Endothelial cell of umbilical vein (primary cell): ENCODE results near the gene ADAM33. TPM values are rescaled to one million over a fixed set of nuclear protein-coding genes. Genes with fewer than 3 reads are reported as not detected.

Source experiments
- BruUV-seq: library from RNA; stranded (reverse); fragments of 400-500 nt; replicated peaks from 2 replicates; lab custom pipeline; 2021; lab: Mats Ljungman, UMichigan
- CTCF ChIA-PET: fragments of 300-600, 350-600 bp; sonication (Branson Sonifier 250); formaldehyde crosslinking; loops from one replicate; lab custom pipeline; 2021; ENCODE audit warnings: antibody characterized with exemption, inconsistent platforms; lab: Charles Lee
- POLR2A ChIA-PET: fragments of 300-600, 350-600 bp; sonication (Branson Sonifier 250); formaldehyde crosslinking; loops from one replicate; lab custom pipeline; 2021; ENCODE audit warnings: antibody characterized with exemption, inconsistent platforms; lab: Charles Lee
- DNase-seq: peaks from one replicate; pipeline ENCODE4 v3.0.0-alpha.2; 2011; ENCODE audit warnings: low read depth, low spot score
- FAIRE-seq: peaks from 2 replicates; lab custom pipeline; 2011; peaks lifted over from hg19 to GRCh38; lab: Jason Lieb, UNC
- H2AFZ ChIP-seq: 2 replicates; pipeline ENCODE4 v1.6.0; 2012; ENCODE audit warnings: low read depth, low read length, control low read depth, inconsistent platforms
- H3K27ac ChIP-seq: 2 replicates; pipeline ENCODE4 v1.5.1; 2011; ENCODE audit warnings: low read depth, mild to moderate bottlenecking, control low read depth, low read length, moderate library complexity; ENCODE audit not compliant: insufficient read depth
- H3K27me3 ChIP-seq, 2 experiments: 2 replicates each; pipeline versions ENCODE4 v1.6.0 to v1.6.1; 2011; ENCODE audit warnings: low read length in 2 of 2, mixed read lengths in 1 of 2; ENCODE audit not compliant: control insufficient read depth in 2 of 2, insufficient read depth in 2 of 2
- H3K36me3 ChIP-seq, 2 experiments: 2 replicates in 1 of 2; 3 replicates in 1 of 2; pipeline ENCODE4 v1.5.1; 2011; ENCODE audit warnings: low read length in 2 of 2, mild to moderate bottlenecking in 1 of 2, moderate library complexity in 1 of 2; ENCODE audit not compliant: control insufficient read depth in 2 of 2, insufficient read depth in 2 of 2; ENCODE audit errors: extremely low read depth in 1 of 2
- H3K4me1 ChIP-seq: 3 replicates; pipeline ENCODE4 v1.5.1; 2011; ENCODE audit warnings: mild to moderate bottlenecking, low read length; ENCODE audit not compliant: control insufficient read depth, insufficient read depth; ENCODE audit errors: extremely low read depth
- H3K4me2 ChIP-seq: 2 replicates; pipeline ENCODE4 v1.6.1; 2011; ENCODE audit warnings: low read length, control low read depth, mixed read lengths; ENCODE audit not compliant: insufficient read depth
- H3K4me3 ChIP-seq, 3 experiments: fragments of 200-600 bp in 1 of 3; sonication (generic), shearing (Covaris generic) in 1 of 3; replicated peaks in 1 of 3; 2 replicates each; pipeline ENCODE4 v1.5.1; 2011 to 2016; ENCODE audit warnings: control low read depth in 3 of 3, low read length in 3 of 3, mild to moderate bottlenecking in 2 of 3, inconsistent platforms in 1 of 3, low read depth in 1 of 3, moderate library complexity in 1 of 3; ENCODE audit not compliant: insufficient read depth in 1 of 3
- H3K79me2 ChIP-seq: 2 replicates; pipeline ENCODE4 v1.6.0; 2012; ENCODE audit warnings: low read length, inconsistent platforms; ENCODE audit not compliant: control insufficient read depth, insufficient read depth
- H3K9ac ChIP-seq: replicated peaks from 2 replicates; pipeline ENCODE3; 2011; ENCODE audit warnings: low read length, control low read depth; ENCODE audit not compliant: insufficient read depth; ENCODE audit errors: extremely low read depth
- H3K9me1 ChIP-seq: replicated peaks from 3 replicates; pipeline ENCODE4 v1.6.0; 2011; ENCODE audit warnings: mild to moderate bottlenecking, low read length; ENCODE audit not compliant: control insufficient read depth, insufficient read depth; ENCODE audit errors: extremely low read depth
- H3K9me3 ChIP-seq: replicated peaks from 2 replicates; pipeline ENCODE4 v1.5.1; 2012; ENCODE audit warnings: low read length, inconsistent platforms; ENCODE audit not compliant: control insufficient read depth, insufficient read depth
- H4K20me1 ChIP-seq: replicated peaks from 2 replicates; pipeline ENCODE3; 2011; ENCODE audit warnings: mild to moderate bottlenecking, low read length; ENCODE audit not compliant: control insufficient read depth, insufficient read depth; ENCODE audit errors: extremely low read depth
- CTCF ChIP-seq, 2 donors: IDR thresholded peaks; 1 replicate in 1 of 2; 2 replicates in 1 of 2; pipeline ENCODE4 v1.5.1; 2011; ENCODE audit warnings: low read length in 2 of 2, mild to moderate bottlenecking in 2 of 2, moderate library complexity in 2 of 2, control low read depth in 1 of 2, inconsistent platforms in 1 of 2, low read depth in 1 of 2; ENCODE audit not compliant: insufficient read depth in 1 of 2; ENCODE audit errors: extremely low read depth in 1 of 2
- EZH2 ChIP-seq: IDR thresholded peaks from 2 replicates; pipeline ENCODE4 v1.6.1; 2012; ENCODE audit warnings: borderline replicate concordance, low read depth, mild to moderate bottlenecking, moderate library complexity, low read length, inconsistent platforms; ENCODE audit not compliant: severe bottlenecking
- FOS ChIP-seq: IDR thresholded peaks from 2 replicates; pipeline ENCODE4 v1.6.1; 2011; ENCODE audit warnings: mild to moderate bottlenecking, low read length, moderate library complexity, borderline replicate concordance; ENCODE audit not compliant: insufficient read depth
- GATA2 ChIP-seq: IDR thresholded peaks from 2 replicates; pipeline ENCODE4 v1.7.0; 2011; ENCODE audit warnings: low read depth, mild to moderate bottlenecking, moderate library complexity, mixed read lengths, low read length; ENCODE audit not compliant: insufficient read length, insufficient read depth
- JUN ChIP-seq: IDR thresholded peaks from 2 replicates; pipeline ENCODE4 v1.6.1; 2011; ENCODE audit warnings: borderline replicate concordance, low read depth; ENCODE audit not compliant: insufficient read length, insufficient read depth
- MAX ChIP-seq: IDR thresholded peaks from 2 replicates; pipeline ENCODE4 v1.6.1; 2011; ENCODE audit not compliant: insufficient read depth, insufficient read length
- MYC ChIP-seq: IDR thresholded peaks from one replicate; pipeline ENCODE4 v1.6.1; 2011; ENCODE audit warnings: mild to moderate bottlenecking, low read depth, low read length
- POLR2A ChIP-seq: IDR thresholded peaks from 2 replicates; pipeline ENCODE4 v1.6.1; 2012; ENCODE audit warnings: low read depth, mild to moderate bottlenecking, control low read depth, low read length
- POLR2AphosphoS5 ChIP-seq: IDR thresholded peaks from 2 replicates; pipeline ENCODE4 v1.6.1; 2012; ENCODE audit warnings: low read depth, mild to moderate bottlenecking, control low read depth, low read length, moderate library complexity; ENCODE audit not compliant: insufficient read depth
- dilution Hi-C: fragments of 300-500 bp; cut with MboI; formaldehyde crosslinking; loops from one replicate; pipeline ENCODE4 v1.15.0; 2019; ENCODE audit warnings: low sequenced_read_pairs; ENCODE audit not compliant: extremely low pct_ligation_motif_present
- intact Hi-C: fragments of 100-400 bp; cut with micrococcal nuclease; formaldehyde crosslinking; loops from one replicate; pipeline ENCODE4 v1.10.0; 2022
- polyA plus RNA-seq, 4 experiments: library from polyadenylated mRNA; depleted of rRNA in 3 of 4; stranded (reverse) in 3 of 4; unstranded in 1 of 4; fragments of >200 nt; gene quantifications; 2 replicates each; pipeline versions ENCODE4 v1.2.1 to v1.2.3, GENCODE V29; 2011 to 2012; ENCODE audit warnings: missing spikeins in 1 of 4
- total RNA-seq: library from RNA; stranded (reverse); gene quantifications from 2 replicates; pipeline ENCODE4 v1.2.3, GENCODE V29; 2021

Gene ADAM33
- total and polyA plus RNA-seq, 2 donors (not counting 3 experiments of a cell fraction or from before 2014, with no cell fraction given), result 0.06 to 0.18 TPM

DNA sequence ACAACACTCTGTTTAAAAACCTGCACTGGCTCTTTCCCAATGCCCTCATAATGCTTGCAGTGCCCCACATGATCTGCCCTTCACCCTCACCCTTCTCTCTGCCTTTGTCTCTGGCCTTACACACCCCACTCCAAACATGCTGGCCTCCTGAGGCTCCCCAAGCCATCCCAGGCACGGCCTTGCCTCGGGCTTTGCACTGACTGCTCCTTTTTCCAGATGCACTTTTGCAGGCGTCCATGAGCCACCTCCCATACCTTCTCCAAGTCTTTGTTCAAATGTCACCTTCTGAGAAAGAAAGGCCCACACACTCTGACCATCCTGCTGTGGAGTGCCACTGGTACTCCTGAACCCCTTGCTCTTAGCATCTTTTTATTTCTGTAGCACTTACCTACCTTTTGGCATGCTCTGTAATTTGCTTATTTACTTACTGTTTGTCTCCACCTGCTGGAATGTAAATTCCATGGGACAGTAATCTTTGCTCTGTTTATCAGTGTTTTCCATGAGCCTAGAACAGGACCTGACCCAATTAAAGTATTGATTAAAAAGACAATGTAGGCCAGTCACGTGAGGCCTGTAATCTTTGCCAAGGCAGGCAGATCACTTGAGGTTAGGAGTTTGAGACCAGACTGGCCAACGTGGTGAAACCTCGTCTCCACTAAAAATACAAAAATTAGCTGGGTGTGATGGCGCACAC lies 49.4 kb downstream of the ADAM33 start:
- Histone ChIP-seq H4K20me1 (no peaks in the 10 kb centered on the region), H3K4me3 (no peak overlapping the region), H3K4me2 (no peak overlapping the region), H2AFZ (no peak overlapping the region), H3K36me3 (no peaks in the 10 kb centered on the region), H3K9me3 (no peaks in the 10 kb centered on the region), H3K27me3 (no peaks in the 10 kb centered on the region), H3K9ac (no peak overlapping the region), H3K4me1 (no peaks in the 10 kb centered on the region), H3K27ac (no peak overlapping the region), H3K9me1 (no peaks in the 10 kb centered on the region), H3K79me2 (no peaks in the 10 kb centered on the region)
- TF ChIP-seq GATA2, result no peak
- no peak for TF ChIP-seq CTCF (IDR thresholded peaks at IDR 0.05; ENCODE audit: extremely low read depth in 1 of 2, insufficient read depth in 1 of 2, low read depth in 1 of 2, low read length in 2 of 2)
- POLR2A ChIA-PET, result no interaction called here
- intact Hi-C loops, result loop anchor here (2.0 kb wide), 1 partner anchor 70 kb away; no protein-coding TSS in a partner anchor
- FAIRE-seq, result no peak
- dilution Hi-C loops, result no loop called here
- BruUV-seq, result no TSS peak
- DNase-seq, result no peak
- CTCF ChIA-PET, result interaction anchor here (2.1 kb wide), 1 partner anchor 69 kb away, joined by 11 read pairs; no protein-coding TSS in a partner anchor

DNA sequence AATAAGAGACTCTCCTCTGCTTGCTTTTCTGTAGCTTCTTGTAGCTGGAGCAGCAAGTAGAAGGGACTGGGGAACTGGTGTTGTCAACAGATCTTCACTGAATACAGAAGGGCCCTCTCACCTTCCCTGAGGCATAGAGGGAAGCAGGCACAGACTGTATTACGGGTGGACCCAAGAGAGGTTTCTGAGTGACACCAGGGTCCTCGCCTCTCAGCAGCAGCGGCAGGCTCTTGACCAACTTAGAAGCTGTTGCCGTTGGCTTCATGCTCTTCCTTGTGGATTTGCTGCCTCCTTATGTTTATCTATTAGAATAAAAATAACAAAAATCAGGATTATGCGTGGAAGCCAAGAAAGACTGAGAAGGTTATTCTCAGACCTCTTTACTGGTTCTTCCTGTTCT lies 50.3 kb downstream of the ADAM33 start:
- Histone ChIP-seq H3K4me2 (no peak overlapping the region), H4K20me1 (no peaks in the 10 kb centered on the region), H3K9ac (no peak overlapping the region), H3K79me2 (no peaks in the 10 kb centered on the region), H3K9me3 (no peaks in the 10 kb centered on the region), H3K9me1 (no peaks in the 10 kb centered on the region), H3K27me3 (no peaks in the 10 kb centered on the region), H3K4me3 (no peak overlapping the region), H2AFZ (no peak overlapping the region), H3K36me3 (no peaks in the 10 kb centered on the region), H3K4me1 (no peaks in the 10 kb centered on the region), H3K27ac (no peak overlapping the region)
- TF ChIP-seq EZH2 (no peak), POLR2AphosphoS5 (no peak), MYC (no peak), JUN (no peak), FOS (no peak), MAX (no peak), POLR2A (no peak), GATA2 (no peak), CTCF (IDR thresholded peaks at IDR 0.05; ENCODE audit: extremely low read depth in 1 of 2, insufficient read depth in 1 of 2, low read depth in 1 of 2, low read length in 2 of 2) (no peak)
- DNase-seq (no peak), FAIRE-seq (no peak)
- ChIA-PET POLR2A (no interaction called here), CTCF (no interaction called here)
- dilution Hi-C loops (no loop called here), intact Hi-C loops (no loop called here)
- BruUV-seq, result no TSS peak
